NCI-H2081 treated with DMSO at 0.1 percent for 48 hours (cell line): ENCODE data around the gene KCNIP1.

Experiments
- DNase-seq: peaks from one replicate; lab custom pipeline; 2025; lab: John Stamatoyannopoulos, UW

The KCNIP1 gene

DNA sequence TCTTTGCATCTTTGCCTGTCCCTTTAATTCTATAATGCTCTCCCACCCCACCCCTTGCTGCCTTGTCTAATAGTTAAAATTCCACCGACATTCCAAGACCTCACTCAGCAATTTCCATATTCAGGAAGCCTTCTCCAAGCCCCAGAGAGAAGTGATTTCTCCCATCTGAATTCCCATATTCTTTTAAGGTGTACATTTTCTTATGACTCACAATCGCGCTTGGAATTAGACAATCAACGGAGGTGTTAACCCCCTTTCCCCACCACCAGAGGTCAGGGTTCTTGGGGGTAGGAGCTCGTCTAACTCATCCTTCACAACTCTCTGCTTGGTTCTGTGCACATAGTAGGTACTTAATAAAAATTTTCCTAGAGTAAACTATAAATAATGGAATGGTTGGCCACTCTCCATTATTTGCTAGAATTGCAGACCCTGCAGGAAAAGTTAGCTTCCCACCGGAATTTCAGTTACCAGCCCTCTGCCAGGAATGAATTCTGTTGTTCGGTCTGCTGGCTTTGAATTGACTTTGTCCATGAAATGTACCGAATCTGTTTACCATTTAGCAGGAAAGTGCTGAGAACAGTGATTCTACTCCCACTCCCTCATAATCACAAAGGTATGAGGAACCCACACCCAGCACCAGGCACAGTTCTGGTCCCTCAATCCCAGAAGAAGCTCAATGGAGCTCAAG is 5.0 kb downstream of the KCNIP1 start:
- DNase-seq: no peak

DNA sequence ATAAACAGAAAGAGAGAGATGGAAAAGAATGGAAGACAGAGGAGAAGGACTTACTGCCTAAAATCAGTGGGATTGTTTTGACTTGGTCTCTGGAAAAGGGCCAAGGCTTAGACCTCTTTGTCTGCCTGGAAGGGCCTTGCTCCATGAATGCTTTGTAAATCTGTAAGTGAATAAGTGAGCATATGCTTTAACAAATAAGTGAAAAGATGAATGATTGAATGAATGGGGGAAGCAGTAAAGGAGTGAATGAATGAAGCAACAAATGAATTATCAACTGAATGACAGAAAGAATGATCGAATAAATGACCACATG is 5.5 kb downstream of the KCNIP1 start:
- no peak for DNase-seq

DNA sequence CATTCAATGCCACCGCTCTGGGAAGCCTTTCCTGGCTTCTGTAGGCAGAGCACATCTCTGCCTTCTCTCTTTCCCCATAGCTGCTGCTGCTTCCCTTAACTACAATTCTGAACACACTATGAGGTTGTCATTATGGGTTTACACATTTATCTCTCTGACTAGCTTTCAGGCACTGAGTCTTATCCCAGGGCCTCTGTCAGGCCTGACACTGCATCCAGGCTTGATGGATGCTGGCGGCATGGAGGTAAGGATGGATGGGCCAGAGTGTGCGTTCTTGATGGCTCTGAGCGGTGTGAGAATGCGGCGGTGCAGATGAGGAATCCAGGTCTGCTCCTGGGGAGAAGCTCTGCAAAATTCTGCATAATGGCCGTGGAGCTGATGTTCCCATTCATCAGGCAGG is 6.3 kb downstream of the KCNIP1 start:
- no peak for DNase-seq

DNA sequence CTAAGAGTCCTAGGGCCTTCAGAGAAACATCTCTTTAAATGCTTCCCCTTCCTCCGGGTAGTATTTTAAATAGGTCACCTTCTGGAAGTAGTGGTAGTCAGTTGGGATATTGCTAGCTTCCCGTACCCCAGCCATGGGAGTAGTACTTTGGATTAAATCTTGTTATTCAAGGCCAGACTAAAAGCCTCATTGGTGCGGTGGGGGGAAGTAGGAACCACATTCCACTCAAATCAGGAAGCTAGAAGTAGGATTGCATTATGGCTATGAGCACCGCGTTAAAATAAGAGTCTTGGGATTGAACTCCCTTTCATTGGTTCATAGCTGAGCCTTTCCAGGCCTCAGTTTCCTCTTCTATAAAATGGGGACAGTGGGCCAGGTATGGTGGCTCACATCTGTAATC is 6.7 kb downstream of the KCNIP1 start:
- no peak for DNase-seq

DNA sequence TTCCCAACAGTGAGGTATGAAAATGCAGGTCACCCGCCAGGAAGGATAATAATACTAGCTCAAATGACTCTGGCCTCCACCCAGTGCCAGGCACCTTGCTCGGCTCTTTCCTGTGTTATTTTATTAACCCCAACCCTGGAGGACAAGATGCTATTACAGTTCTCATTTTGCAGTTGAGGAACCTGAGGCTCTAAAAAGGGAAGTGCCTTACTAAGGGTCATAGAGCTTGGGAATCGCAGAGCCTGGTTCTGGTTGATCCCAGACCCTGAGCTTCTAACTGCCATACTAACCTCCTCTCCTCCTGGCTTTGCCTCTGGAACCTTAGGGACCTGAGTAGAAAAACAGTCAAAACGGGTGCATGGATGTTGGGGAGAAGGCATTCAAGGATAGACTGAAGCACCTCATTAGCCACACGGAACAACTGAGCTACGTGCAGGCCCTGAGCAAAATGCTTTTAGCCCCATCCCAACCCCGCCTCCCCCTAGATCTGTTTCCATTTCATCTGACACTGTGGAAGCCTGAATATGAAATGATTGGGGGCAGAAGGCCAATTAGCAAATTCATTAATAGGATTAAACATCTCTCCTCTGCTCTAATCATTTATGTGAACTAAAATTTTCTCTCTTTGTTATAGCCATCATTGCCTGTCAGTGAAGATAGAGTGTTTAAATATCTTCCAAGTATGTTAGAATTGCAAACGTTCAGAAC is 7.9 kb downstream of the KCNIP1 start:
- DNase-seq: no peak

DNA sequence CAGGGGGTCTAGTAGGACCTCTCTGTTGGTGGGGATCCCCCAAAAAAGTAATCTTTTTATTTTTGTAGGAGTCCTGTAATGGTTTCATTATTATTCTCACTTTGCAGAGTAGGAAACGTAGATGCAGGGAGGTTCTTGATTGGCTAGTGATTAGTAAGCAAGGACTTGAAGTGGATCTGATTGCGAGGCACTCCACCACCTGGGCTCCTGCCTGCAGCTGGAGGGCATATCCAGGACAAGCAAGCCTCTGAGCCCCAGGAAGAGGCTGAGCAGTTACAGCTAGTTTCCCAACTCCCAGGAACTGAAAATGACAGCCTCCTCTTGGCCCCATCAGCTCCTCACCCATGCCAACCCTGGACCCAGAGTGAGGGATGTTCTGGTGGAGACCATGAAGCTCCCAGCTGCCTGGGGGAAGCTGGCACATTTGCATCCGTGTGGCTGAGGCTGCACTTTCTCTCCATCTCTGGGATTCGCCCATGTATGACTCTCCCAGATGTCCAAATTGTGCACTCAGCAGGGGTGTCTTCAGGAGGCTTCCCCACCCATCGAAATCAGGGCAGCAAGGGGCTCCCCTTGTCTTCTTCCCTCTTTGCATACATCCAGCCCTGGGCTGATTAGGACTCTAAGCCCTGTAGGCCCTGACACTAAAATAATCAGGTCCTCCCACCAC is 10.2 kb downstream of the KCNIP1 start:
- no peak for DNase-seq

DNA sequence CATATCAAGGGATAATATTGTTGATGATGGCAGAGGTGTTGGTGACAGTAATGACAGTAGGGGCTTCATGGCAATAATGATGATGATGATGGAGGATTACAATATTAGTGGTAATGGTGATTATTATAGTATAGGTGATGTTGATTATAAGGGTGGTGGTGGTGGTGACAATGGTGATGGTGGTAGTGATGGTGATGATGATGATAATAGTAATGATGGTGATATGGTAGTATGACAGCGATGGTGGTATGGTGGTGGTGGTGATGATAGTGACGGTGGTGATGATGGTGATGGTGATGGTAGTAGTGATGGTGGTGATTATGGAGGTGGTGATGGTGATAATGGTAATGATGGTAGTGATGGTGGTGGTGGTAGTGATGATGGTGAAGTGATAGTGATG is 13.6 kb downstream of the KCNIP1 start:
- no peak for DNase-seq

DNA sequence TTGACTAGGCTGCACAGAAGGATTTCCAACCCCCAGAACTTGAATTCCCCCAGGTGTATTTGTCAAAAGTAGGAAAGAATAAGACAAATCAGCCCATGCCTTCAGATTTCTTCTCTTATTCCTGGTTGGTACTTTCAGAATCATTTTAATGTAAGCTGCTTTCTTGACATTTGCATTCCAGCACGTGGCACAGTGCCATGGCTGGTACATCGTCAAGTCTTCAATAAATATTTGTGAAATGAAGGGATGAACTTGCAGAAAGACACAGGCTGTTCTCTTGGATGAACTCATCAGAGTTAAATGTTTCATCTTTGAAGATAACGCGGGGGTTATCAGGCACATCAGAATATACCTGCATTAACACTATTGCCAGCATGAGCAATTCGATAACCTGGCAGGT is 14.5 kb downstream of the KCNIP1 start:
- DNase-seq: no peak

DNA sequence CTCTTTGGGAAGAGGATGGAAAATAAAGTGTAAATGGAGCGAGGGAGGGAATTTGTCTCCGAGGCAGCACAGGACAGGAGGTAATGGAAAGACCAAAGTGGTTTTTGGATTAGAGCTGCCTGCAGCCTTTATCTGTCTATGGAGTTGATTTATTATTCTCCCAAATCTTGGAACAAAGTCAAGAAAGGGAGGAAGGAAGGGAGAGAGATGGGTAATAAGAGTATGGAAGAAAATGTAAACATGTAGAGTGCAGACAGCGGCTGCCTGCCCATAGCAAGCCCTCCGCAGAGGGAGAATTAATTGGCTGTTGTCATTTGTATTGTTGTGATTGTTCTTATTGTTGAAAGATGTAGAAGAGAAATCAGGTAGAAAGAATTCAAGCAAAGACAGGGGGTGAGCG is 15.7 kb downstream of the KCNIP1 start:
- DNase-seq: no peak

DNA sequence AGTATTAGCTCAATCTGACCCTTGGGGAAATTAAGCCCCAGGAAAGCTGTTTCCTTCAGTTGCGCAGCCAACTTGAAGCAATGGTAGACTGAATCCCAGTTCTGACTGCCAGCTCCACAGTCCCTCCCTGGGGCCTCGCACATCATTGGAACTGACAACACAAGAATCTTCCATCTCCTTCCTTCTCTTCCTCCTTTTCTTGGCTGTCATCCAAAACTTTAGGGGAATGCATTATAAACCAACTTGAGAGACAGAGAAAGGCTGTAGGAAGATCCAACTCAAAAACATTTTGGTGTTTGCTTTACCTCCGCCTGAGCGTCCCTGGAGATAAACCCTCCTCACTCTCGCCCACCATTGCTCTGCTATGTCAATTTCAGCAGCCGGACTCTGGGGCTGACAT is 16.6 kb downstream of the KCNIP1 start:
- no peak for DNase-seq

DNA sequence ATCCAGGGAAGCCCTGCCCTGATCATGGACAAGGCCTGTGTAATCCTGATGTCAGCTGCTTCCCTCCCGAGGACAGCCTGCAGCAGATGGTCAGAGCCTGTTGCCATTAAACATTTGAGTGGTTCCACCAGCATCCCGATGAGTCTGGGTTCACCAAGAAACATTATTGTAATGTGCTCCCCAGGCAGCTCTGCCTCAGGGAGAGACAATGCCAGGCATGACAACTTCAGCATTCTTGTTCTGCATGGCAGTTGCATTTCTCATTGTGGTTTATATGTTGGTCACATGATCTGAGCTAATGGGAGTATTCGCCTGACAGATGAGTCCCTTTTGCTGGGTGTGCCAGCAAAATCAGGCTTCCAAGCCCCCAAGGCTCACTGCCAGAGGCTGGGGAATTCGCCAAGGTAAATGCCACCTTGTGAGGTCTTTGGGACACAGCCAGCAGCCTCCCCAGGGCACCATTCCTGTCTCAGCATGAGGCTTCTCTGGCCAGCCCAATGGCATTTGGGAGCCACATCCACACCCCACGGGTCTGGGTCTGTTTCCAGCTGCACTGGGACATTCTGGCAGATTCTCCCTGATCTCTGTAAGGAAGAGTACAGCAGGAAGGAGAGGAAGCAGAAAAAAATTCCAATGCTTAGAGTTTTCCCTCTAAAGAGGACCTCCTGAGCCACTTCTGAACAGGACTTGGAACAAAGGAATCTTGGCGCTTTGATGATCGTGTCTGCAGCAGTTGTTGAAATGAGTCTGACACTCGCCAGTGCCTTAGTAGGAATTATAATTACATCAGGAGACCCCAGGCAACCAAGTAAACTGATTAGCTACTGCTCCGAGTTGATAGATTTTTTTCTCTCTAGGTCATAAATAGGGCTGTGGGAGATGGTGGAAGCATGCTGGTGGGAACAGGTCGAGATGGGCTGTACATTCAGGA is 18.7 kb downstream of the KCNIP1 start:
- no peak for DNase-seq

DNA sequence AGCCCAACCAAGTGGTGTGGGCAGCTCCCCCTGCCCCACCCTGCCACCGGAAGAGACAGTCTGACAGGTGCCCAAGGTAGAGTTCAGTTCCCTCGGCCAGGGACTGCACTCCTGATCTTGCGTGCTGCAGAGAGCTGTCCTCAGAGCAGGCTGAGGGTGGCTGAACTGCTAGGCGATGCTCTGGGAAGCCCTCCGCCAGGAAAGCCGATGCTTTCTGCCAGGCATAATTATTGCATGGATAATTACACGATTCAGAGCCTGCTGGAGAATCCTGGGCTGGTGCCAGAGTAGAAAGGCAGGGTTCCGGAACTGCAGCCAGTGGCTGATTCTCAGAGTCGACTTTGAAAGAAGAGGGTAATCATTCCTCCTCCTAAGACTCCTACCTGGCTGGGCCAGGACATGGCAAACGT is 19.3 kb downstream of the KCNIP1 start:
- DNase-seq: no peak

DNA sequence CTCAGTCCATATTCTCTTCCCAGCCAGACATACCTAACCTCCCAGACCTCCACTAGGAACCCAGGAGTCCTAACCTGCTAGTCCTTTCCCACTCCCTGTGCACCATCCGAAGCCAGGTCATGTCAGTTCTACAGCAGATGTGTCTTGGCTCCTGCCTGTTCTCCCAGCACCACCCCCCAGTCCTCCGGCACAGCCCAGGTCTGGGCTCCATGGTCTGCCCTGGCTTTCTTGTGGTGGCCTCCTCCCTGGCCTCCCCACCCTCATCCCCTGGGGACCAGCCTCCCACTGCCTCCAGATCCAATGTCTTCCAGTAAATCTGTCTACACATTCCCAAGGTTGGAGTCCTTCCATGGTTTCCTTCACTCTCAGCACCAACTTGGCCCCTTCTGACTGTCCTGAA is 20.0 kb downstream of the KCNIP1 start:
- DNase-seq: no peak

DNA sequence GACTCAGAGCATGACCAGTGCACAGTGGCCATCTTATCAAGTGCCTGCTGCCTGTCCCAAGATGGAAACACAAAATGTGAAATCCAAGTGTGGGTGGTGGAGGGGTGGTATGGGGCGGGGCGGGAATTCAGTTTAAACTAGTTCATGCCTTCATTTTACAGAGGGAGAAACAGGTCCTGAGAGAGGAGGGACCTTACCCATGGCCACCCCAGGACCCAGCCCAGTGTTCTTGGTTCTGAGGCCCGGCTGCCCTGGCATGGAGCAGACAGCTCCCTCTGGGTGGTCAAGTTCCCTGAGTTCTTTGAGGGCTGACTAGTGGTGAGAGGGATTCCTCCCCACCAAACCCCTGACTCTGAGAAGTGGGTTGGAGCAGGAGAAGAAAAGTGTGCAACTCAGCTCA is 20.8 kb downstream of the KCNIP1 start:
- DNase-seq: no peak

DNA sequence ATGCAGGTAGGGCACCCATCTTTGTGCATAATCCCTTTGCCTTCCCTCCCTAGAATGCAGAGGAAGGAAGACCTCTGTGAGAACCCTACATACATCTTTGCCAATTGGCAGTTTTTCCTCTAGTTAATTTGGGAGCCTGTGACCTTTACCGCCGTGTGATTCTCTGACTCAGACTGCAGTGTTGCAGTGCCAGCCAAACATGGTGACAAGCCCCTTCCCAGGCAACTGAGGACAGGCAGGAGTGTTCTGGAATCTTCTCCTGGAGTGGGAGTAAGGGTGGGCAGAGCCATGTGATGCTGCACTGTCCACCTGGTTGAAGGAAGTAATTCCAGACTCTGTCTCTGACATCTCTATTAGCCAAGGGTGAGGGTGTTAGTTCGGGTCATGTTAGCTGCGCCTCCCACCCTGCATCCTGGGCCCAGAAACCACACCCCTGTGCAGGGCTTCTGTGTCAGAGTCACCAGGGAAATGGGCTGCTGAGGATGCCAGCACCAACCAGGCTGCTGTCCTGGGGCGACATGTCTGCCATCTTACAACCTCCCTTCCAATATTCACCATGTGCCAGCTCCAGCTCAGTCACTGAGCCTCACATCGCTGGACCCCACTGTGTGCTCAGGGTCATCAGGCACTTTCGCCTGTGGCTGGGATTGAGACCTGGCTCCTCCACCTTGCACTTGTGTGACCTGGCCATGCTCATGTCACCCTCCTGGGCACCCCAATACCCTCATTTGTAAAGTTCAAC is 21.8 kb downstream of the KCNIP1 start:
- no peak for DNase-seq

DNA sequence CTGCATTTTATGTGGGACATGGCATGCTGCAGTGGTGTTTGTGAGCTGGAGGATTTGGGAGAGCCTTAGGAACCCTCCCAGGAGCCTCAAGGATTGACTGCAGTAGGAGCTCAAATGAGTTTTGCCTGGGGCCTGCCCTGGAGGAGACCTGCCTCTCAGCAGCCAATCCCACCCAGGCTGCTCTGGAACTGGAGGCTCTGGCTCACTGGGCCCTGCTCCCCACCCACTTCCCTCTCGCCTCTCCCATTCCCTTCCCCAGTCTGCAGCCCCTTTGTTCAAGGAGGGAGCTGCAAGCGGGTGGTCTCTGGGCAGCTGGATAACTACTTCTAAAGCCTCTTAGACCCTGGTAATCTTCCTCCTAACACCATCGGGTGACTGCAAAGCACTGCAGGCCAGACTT is 24.2 kb downstream of the KCNIP1 start:
- no peak for DNase-seq

DNA sequence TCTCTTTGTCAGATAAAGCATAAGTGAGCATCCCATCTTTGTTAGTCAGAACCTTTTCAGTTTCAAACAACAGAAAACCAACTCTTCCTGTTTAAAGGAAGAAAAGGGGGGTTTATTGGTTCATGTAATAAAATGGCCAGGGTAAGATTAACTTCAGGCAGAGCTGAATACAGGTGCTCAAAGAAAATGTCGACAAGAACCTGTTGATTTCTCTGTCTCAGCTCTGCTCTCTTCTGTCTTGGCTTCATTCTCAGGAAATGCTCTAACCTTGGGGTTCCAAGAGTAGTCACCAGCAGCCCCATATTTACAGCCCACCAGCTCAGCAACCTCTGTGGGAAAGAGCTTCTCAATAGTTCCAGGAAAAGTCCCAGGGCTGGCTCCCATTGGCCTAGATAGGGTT is 25.2 kb downstream of the KCNIP1 start:
- no peak for DNase-seq

DNA sequence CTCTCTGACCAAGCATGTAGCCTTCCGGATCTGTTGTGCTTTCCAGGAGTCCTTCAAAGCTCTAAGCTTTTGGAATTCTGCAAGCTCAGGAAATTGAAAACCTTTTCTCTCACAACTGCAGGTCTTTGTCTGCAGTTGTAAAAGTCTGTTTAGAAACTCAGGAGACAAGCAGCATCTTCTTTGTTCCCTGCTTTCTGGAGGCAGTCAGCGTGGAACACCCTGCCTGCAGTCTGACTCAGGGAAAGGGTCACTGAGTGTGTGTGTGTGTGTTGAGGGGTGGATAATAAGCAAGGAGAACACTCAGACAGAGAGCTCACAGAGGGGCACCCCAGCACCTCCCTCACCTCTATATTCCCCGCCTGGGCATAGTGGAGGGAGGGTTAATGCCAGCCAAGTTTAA is 29.1 kb downstream of the KCNIP1 start:
- DNase-seq: no peak

DNA sequence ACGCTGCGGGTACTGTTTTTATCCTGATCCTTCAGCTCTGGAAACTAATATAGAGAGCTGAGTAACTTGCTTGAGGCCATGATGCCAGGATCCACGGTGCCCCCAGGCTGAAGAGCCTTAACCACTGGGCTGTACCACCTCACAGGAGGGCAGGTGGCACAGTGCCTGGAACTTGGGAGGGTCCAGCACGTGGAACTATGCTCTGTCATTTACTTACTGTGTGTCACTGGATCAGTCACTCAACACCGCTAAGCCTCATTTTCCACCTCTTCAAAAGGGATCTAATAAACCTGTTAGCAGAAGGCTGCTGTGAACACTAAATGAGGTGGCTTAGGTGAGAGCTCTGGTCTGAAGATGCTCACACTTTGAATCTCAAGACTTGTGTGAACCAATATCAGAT is 29.6 kb downstream of the KCNIP1 start:
- DNase-seq: no peak

DNA sequence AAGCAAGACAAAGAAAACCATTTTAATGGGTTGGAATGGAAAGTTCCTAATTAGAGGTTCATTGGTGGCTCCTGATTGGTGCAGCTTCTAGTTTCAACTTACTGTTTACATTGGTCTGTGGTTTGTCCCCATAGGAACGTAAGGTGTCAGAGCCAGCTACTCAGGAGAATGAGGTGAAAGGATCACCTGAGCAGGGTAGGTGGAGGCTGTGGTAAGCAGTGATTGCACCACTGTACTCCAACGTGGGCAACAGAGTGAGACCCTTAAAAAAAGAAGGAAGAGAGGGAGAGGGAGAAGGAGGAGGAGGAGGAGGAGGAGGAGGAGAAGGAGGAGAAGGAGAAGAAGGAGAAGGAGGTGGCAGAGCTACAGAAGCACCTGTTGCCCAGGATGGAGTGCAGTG is 30.4 kb downstream of the KCNIP1 start:
- DNase-seq: no peak

DNA sequence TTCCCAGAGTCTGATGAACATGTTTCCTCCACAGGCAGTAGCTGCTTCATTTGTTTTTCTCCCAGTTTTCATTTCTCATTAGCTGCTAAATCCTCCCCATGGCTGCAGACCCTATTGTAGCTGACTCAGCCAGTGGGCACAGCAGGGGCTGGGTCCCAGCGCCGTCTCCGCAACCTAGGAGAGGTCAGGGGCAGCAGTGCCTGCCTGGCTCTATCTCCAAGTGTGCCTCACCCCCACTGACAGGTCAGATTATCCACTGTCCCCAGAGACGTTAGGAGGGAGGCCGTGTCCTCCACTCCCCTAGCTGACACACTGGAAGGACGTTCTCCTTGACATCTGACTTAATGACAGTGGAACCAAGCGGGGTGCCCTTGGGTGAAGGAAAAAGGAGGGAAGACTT is 31.1 kb downstream of the KCNIP1 start:
- DNase-seq: no peak

DNA sequence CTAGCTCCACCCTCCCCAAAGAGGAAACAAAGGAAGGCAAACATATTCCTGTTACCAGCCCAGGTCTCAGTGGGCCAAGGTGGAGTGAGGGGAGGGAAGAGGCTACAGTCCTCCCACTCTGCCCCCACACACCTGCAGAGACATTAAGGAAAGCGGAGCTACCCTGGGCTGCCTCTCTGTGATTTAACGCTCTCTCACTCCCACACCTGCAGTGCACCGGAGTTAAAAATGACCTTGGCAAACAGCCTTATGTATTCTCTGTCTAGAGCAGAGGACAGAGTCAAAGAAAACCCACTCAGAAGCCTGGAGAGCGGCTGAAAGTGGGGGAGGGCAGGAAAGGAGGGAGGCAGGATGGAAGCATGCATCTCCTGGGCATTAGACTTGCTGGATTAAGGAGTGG is 32.7 kb downstream of the KCNIP1 start:
- DNase-seq: no peak
